H4 (cell line): ENCODE data around the gene FOXD4L3. TPM values are rescaled to one million over a fixed set of nuclear protein-coding genes. Genes with fewer than 3 reads are reported as not detected.
"Not testable (repeated sequence)": the region's sequence is repeated elsewhere in the genome, so short reads cannot be mapped to it uniquely, and the experiment has no call there.

Experiments
- DNase-seq: peaks from one replicate; pipeline ENCODE4 v3.0.0-alpha.2; 2015; ENCODE audit warnings: low spot score
- total RNA-seq: library from RNA; depleted of rRNA; stranded (reverse); fragments of >200 nt; shearing (Covaris generic); gene quantifications from 2 replicates; pipeline ENCODE4 v1.2.3, GENCODE V29; 2014; rRNA removed

The FOXD4L3 gene
- total RNA-seq: not detected in 2 replicates

DNA sequence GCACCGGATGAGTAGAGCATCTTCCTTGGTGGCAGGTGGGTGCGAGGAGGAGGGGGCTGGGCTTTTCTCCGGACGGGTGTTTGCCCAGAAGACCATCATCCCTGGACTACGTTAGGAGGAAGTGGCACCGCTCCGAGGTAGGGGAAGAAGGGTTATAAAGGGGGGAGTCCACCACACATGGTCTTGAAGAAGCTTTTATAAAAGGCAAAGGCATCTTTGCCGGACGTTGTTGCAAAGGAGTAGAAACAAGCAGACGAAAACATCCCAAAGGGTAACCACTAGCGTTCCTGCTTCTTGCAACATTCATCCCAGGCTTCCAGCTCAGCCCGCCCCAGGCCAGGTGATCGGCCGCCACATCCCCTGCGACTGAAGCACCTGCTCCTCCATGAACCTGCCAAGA lies at the start of gene FOXD4L3:
Gene FOXD4L3, plus strand, starts transcription at position 301 of the 400 bp plus-strand sequence. Its CDS starts 85 bp downstream, at position 386.
- not testable (repeated sequence) for DNase-seq

DNA sequence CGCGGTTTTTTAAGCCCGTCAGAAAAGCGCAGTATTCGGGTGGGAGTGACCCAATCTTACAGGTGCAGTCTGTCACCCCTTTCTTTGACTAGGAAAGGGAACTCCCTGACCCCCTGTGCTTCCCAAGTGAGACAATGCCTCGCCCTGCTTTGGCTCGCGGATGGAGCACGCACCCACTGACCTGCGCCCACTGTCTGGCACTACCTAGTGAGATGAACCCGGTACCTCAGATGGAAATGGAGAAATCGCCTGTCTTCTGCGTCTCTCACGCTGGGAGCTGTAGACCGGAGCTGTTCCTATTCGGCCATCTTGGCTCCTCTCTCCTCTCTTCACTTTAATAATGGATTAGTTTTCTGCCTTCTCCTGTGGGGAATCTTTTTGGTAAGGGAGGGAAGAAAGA lies 21.6 kb upstream of the FOXD4L3 start:
- not testable (repeated sequence) for DNase-seq

DNA sequence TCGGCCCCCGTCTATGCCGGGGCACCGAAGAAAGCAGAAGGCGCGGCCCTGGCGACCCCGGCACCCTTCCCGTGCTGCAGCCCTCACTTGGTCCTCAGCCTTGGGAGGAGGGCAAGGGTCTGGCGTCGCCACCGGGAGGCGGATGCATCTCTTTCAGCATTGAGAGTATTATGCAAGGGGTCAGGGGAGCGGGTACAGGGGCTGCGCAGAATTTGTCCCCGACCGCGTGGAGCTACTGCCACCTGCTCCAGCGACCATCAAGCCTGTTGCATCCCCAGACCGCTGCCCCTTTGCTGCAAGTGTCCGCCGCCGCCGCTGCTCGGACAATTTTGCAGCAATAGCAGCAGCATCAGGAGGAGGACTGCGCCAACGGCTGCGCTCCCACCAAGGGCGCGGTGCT lies 1.1 kb downstream of the FOXD4L3 start:
- not testable (repeated sequence) for DNase-seq

DNA sequence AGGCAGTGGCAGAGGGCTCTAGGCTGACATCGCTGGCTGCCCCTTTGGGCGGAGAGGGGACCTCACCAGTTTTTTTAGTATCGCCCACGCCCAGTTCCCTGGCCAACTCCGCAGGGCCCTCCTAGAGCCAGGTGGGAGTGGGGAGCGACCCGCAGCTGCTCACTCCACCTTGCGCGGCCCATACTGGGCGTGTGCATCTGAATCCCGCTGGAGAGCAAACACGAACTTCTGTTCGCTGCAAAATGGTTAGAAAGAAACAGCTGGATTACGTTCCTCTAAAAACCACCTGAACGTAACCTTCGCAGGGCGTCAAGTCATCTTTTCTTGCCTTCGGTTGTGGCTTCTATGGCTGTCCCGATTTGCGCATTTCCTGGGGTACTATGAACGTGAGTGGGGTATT lies 1.5 kb downstream of the FOXD4L3 start:
- not testable (repeated sequence) for DNase-seq

DNA sequence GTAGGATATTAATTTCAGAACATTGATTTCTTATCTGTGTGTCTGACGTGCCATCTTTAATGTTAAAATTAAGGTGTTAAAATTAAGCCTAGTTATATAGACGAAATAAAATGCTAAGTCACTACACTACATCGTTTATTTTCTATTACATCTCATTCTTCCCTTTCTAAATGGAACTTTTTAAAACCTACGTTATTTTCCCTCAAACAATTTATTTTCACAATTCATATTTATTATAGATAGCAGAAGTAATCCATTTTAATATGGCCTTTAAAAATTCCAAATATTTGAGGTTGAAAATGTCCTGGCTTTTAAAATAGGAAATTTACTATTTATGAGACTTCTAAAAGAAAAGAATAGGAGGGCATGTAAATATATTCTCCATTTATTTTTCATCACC lies 2.1 kb downstream of the FOXD4L3 start:
- not testable (repeated sequence) for DNase-seq

DNA sequence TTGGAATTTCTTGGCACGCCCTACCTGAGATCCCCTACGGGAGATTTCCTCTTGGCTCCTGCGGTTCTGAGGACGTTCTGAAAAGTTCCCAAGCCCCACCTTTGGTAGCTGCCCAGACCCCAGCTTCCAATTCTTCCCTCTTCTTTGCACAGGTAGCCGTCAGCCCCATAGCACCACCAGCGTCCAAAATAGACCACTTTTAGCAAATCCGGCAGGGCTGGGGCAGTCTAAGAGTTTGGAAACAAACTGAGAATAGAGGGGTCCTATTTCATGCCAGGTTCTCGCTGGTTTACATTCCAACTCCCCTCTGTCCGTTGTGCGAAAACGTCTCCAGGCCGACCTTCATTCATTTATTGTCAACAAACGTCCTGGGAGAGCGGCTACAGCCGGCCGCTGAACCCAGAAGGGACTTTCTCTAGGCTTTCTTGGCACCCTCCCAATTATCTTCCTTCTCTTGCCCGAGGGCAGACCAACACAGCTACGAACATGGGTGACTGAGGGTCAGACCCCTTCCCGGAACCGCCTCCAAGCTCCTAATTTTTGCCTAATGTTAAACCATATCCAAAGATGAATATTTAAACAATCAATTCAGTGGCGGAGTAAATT lies 3.1 kb downstream of the FOXD4L3 start:
- not testable (repeated sequence) for DNase-seq

DNA sequence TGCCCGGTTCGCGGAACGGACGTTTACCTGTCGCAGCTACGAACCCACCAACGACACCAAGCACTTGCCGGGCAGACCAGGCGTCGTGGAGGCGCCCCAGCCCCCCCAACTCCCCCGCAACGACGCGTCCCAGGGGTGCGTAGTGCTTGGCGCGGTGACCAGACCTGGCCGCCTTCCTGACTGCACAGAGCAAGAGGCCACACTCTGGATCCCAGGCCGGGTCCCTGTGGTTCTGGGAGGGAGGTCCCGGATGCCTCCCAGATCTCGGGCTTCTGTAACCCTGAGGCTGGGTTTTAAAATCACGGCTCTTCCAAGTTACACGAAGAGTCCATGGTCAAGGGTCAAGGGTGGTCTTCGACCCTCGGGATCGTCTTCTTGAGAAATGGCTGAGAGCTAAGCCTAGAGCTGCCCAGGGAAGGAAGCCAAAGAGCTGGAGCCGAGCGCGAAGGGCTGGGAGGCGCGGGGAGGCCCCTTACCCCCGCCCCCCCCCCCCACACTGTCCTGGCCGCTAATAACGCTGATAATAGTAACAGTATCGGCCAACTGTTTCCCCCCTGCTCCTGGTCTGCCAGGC lies 3.8 kb downstream of the FOXD4L3 start:
- DNase-seq: not testable (repeated sequence)

DNA sequence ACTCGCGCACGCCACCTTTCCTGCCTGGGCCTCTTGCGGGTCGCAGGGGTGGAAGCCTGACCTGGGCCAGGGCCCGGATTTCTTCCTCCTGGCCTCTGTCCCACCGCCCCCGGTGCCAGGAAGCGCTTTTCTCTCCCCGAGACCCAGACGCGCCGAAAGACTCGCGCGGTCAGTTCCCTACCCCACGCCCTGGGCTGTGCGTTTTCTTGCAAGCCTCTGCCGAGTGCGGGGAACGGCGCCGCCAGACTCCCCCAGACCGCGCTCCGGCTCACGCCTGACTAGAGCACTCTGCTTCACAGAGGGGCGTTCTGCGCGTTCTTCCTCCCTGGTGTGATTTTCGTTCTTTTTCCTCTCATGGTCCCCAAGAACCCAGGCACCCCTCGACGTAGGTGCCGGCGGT lies 4.5 kb downstream of the FOXD4L3 start:
- DNase-seq: not testable (repeated sequence)

DNA sequence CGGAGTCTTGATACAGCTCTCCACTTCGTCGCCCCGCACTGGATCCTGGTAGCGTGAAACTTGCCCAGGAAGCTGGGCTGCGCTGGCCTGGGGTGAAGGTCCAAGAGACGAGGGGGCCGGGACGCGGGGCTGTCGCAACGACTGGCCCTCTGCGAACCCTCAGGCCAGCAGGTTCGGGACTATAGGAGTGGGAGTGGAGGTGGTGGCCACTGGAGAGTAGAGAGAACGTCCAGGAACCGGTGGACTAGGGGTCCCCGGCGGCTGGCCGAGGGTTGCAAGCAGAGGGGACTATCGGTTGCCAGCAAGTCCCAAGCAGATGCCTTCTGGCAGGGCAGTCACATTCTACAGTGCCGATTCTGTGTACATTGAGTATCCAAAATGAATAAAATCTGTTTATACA lies 5.0 kb downstream of the FOXD4L3 start:
- DNase-seq: not testable (repeated sequence)

DNA sequence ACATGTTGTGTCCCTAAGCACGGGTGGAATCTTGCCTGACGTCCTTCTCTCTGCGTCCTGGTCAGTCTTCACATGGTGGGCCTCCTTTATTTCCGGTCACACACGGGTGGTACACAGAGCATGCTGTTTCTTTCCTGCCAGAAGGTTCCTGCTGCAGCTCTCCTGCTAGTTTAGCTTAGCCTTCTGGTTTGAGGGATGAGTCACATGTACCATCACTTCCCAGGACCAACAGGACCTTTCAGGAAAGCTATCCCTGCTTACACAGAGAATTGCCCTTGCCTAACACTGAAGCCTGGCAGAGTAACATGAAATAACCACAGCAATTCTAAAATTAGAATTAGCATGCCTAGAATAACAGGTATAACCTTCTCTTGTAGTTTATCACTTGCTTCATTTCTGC lies 8.5 kb downstream of the FOXD4L3 start:
- DNase-seq: not testable (repeated sequence)

DNA sequence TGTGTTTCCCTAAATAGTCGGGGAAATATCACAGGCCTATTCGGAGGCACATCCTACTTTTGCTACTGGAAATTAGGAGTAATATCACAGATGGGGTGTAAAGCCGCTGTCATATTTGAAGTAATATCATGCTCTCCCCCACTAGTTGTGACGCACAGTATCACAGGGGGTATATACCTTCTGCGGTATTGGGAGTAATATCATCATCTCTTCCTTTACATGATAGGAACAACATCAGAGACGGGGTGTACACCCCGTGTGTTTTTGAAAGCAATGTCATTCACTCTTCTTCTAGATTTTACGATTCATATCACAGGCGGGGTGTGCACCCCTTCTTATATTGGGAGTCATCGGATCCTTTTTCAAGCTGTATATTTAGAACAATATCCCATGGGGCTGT lies 15.5 kb downstream of the FOXD4L3 start:
- not testable (repeated sequence) for DNase-seq

DNA sequence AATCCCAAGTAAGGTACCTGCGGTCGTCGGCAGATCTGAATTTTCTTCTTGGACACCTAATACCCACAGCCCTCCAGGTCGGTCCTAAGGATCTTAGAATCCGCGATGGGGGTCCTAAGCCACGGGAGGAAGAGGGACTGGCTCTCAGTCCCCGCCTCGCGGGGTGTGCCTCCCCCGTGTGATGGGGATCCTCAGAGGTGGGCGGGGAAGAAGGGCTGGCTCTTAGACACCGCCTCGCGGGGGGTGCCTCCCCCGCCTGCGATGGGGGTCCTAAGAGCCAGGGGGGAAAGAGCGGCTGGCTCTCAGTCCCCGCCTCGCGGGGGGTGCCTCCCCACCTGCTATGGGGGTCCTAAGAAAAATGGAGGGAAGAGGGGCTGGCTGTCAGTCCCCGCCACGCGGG lies 21.1 kb downstream of the FOXD4L3 start:
- not testable (repeated sequence) for DNase-seq

DNA sequence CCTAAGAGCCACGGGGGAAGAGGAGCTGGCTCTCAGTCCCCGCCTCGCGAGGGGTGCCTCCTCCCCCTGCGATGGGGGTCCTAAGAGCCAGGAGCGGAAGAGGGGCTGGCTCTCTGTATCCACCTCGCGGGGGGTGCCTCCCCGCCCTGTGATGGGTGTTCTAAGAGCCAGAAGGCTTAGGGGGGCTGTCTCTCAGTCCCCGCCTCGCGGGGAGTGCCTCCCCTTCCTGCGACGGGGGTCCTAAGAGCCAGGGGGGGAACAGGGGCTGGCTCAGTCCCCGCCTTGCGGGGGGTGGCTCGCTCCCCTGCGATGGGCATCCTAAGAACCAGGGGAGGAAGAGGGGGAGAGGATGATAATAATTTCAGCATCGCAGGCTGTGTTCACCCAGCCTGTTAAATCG lies 21.9 kb downstream of the FOXD4L3 start:
- DNase-seq: not testable (repeated sequence)

DNA sequence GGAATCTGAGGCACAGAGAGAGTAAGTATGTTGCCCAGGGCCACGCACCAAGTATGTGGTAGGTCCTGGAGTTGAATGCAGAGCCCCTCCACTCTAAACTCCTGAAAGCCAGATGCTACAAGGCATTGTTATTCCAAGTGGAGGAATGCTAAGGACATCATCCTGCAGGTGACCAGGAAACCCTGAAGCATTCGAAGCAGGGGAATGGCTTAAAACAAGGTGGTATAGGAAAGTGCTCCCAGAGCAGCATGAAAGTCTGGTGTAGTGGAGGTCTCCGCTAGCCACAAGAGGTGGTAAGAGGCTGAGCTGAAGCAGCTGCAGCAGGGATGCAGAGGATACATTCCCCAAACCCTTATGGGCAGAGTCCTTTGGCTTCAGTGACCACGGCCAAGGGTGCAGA lies 26.4 kb downstream of the FOXD4L3 start:
- not testable (repeated sequence) for DNase-seq

DNA sequence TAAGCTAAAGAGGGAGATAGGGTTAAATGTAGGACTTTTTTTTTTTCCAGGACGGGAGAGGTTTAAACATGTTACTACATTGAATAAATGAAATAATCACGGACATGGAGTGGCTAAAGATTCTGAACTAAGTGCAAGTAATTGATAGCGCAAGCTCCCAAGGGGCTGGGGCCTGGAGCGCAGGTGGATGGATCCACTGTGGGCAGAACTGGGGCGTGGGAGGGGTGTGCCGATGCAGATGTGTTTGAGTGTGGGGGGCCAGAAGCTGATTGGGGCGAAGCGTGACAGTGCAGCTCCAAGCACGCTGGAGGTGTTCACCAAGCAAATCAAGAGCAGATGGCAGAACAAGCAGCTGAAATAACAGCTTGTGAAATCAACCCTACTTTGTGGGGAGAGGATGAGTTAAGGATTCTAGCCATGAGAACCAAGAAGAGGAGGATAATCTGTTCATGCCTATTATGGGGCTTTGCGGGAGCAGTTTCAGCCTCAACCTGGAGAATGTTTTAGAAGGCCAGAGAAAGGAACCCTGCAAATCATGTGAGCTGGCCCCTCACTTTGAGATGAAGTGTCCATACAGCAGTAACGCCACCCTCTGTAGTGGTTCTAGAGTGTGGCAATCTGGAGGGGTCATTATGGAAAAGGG lies 28.0 kb downstream of the FOXD4L3 start:
- not testable (repeated sequence) for DNase-seq

DNA sequence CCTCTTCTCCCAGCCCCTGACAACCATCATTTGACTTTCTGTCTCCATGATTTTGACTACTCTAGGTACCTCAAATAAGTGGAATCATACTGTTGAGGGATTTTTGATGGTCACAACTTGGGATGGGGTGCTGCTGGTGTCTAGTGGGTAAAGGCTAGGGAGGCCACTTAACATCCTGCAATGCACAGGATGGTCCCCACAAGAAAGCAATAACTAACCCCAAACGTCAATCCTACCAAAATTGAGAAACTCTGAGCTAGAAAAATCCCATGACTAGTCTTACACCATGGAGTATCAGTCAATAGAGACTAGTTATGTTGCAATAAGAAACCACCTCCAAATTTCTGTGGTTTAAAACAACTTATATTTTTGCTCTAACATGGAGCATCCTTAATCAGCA lies 29.5 kb downstream of the FOXD4L3 start:
- DNase-seq: not testable (repeated sequence)

DNA sequence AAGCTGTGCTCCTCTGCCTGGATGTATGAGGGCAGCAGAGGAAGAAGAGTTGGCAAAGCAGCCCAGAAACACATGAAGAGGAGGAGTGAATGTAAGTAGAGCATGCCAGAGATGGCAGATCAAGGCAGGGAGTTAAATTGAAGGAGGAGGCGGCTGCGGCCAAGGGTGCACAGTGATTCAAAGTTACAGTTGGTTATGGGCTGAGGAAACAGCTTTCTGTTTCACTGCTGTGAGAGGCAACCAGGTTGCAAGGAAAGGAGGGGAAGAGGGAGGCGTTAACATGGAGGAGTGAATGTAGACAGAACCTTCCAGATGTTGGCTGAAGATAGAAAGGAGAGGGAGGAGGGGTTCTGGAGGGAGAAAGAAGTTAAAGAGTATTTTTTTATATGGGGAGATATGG lies 33.3 kb downstream of the FOXD4L3 start:
- DNase-seq: not testable (repeated sequence)

DNA sequence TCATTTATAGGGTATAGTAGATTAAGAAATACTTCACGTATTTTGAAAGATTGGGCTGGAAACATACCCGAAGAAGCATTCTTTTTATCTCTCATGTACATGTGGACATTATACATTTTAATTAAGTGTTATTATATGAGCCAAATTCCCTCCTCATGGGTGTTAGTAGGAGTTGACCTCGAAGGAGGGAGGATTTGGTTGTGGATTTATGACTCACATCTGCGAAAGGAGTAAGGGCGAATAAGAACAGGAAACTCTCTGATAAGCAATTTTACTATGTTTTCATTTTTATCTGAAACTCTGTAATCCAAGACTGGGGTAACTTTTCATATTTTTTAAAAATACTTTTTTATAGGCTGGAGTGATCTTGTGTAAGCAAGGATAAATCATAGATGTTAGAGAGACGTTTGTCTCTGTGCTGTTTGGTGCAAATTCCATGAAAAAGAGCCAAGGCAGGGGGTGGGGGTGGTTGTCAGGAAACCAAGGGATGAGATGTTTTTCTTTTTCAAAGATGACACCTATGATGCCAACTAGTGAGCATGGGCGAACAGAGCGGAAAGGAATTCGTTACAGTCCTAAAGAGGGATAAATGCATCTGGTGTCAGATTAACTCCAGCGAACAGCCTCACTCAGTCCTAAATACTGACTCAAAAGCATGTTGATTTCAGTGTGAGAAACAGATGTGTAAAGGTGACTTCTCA lies 34.1 kb downstream of the FOXD4L3 start:
- DNase-seq: not testable (repeated sequence)

DNA sequence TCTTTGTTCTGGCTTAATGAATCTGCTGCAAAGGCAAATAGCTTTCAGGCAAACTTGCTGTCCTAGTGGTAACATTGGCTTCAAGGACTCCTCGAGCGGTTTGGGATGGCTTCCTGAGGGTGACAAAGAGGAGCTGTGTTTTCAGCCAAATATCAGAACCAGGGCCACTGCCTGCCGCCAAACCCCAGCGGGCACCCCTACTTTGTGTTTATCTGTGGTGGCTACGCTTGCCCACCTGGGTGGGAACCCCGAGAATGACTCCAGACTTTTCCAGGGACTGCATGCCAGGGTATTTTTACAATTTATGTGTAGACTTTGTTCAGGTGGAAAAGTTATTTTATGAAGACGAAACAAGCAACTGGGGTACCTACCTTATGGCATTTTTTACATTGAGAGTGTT lies 35.3 kb downstream of the FOXD4L3 start:
- not testable (repeated sequence) for DNase-seq

DNA sequence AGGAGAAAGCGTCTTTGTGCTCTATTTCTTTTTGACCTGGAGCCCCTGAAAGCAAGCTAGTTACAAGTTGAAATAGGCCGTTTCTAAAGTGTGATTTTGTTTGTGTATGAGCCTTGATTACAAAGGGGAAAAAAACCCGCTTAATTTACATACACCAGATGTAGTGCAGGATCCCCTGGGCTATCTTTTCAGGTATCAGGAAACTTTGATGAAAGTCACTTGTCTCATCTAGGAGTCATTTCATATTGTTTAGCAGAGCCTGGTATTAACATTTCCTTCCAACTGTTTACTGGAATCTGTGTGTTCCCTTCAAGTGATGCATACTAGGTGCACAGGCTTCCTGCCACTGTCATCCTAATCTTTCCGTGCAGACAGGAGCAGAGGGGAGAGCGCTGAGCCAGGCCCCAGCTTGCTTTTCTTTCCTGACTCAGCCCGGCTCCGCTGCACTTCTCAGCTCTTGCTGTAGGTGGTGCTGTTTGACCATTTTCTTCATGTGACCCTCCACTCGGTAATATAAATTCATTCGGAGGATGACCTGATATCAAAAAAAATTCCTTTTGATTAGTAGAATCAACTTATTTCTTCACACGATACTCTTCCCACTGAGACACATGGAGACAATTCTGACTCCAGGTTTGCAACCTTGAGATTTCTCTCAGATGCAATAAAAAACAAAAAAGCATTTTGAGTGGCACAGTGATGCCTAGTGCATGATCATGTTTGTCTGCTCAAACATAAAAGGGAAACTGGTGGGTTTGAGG lies 39.8 kb downstream of the FOXD4L3 start:
- not testable (repeated sequence) for DNase-seq

DNA sequence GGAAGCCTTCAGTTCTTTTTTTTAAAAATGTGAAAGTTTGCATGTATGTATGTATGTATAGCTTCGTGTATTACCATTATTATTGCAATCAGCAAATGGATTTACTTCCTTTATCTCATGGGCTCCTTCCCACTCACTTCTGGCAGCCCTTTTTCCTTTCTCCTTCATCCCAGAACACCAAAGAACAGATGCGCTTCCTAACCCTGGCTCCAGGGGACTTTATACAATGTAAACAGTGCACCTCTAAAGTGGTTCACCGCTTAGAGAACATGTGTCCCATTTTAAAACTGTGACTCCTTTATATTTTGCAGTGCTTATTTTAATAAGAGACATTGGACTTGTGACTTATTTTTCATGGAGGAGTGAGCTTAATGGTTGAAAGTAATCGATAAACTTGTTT lies 40.6 kb downstream of the FOXD4L3 start:
- not testable (repeated sequence) for DNase-seq

DNA sequence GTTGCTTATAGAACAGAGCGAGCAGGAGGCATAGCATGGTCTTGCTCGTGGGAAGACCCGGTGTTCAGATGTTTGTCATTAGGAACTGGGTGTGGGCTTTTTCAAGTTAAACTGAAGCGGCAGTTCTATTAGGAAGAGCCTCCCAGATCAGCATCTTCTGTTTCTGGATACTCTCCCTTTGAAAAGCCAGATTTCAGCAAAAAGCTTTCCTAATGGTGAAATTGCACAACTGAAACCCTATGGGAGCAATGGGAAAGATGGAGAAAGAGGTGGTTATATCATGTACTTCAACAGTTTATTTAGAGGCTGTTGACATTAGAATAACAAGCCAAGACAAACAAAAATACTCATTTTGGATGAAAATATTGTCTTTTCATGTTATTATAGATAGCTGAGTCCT lies 41.3 kb downstream of the FOXD4L3 start:
- DNase-seq: not testable (repeated sequence)
